Peyer's patch (tissue), 4 donors: ENCODE data around the gene ACER3.
"Not testable (repeated sequence)": the region's sequence is repeated elsewhere in the genome, so short reads cannot be mapped to it uniquely, and the experiment has no call there.

Experiments
- POLR2A ChIP-seq, 2 donors: fragments of 450-650 bp; IDR thresholded peaks; one replicate each; pipeline ENCODE4 v1.5.1; 2017; ENCODE audit warnings: antibody characterized with exemption in 2 of 2, mild to moderate bottlenecking in 2 of 2, moderate library complexity in 2 of 2
- TF ChIP-seq, protein P1 (sequence below), 6 experiments: fragments of 450-650 bp in 4 of 6; fragments of 200-600 bp in 2 of 6; sonication (generic) in 1 of 6; IDR thresholded peaks; one replicate each; pipeline ENCODE4 v1.5.1; 2017 to 2019; ENCODE audit warnings: antibody characterized with exemption in 6 of 6, mild to moderate bottlenecking in 3 of 6, moderate library complexity in 1 of 6

DNA sequence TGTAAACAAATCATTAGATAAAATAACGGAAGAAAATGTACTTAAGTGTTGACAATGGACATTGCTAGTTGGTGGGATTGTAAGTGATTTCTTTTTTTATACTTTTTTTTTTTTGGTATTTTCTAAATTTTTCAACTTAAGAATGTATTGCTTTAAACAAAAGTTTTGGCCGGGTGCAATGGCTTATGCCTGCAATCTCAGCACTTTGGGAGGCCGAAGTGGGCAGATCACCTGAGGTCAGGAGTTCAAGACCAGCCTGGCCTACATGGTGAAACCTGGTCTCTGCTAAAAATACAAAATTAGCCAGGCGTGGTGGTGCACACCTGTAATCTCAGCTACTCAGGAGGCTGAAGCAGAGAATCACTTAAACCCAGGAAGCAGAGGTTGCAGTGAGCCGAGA, 5.0 kb upstream of the ACER3 start:
- not testable (repeated sequence) for TF ChIP-seq POLR2A (IDR thresholded peaks at IDR 0.05)
- TF ChIP-seq, protein P1, sequence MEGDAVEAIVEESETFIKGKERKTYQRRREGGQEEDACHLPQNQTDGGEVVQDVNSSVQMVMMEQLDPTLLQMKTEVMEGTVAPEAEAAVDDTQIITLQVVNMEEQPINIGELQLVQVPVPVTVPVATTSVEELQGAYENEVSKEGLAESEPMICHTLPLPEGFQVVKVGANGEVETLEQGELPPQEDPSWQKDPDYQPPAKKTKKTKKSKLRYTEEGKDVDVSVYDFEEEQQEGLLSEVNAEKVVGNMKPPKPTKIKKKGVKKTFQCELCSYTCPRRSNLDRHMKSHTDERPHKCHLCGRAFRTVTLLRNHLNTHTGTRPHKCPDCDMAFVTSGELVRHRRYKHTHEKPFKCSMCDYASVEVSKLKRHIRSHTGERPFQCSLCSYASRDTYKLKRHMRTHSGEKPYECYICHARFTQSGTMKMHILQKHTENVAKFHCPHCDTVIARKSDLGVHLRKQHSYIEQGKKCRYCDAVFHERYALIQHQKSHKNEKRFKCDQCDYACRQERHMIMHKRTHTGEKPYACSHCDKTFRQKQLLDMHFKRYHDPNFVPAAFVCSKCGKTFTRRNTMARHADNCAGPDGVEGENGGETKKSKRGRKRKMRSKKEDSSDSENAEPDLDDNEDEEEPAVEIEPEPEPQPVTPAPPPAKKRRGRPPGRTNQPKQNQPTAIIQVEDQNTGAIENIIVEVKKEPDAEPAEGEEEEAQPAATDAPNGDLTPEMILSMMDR (IDR thresholded peaks at IDR 0.05): not testable (repeated sequence)
